ENCODE results near the gene SPRYD3.

SPRYD3 gene

GRCh38 chr12:53064613-53065436, 14.4 kb downstream of the SPRYD3 start:
- no peak overlapping the region for H3K27ac ChIP-seq (ENCODE audit: low read depth, low read length)
- H3K4me1 ChIP-seq (ENCODE audit: insufficient read depth, low read length), result peaks cover 38% of the 10 kb centered on the region
- H3K9ac ChIP-seq (ENCODE audit: low read length), result no peak overlapping the region
- no peaks in the 10 kb centered on the region for H3K9me3 ChIP-seq (ENCODE audit: low read length)
- H3K27me3 ChIP-seq (ENCODE audit: control insufficient read depth in 1 of 2, insufficient read depth in 2 of 2, low read length in 2 of 2), result no peaks in the 10 kb centered on the region
- peaks cover 50% of the 10 kb centered on the region for H3K36me3 ChIP-seq (ENCODE audit: insufficient read depth, low read length)
- H3K4me3 ChIP-seq (ENCODE audit: low read depth in 1 of 2, low read length in 2 of 2), result no peak overlapping the region

GRCh38 chr12:53063708-53064612, 15.2 kb downstream of the SPRYD3 start:
- H3K9ac ChIP-seq (ENCODE audit: low read length), result no peak overlapping the region
- H3K27ac ChIP-seq (ENCODE audit: low read depth, low read length), result no peak overlapping the region
- H3K36me3 ChIP-seq (ENCODE audit: insufficient read depth, low read length), result peaks cover 44% of the 10 kb centered on the region
- H3K4me3 ChIP-seq (ENCODE audit: low read depth in 1 of 2, low read length in 2 of 2), result no peak overlapping the region
- no peaks in the 10 kb centered on the region for H3K27me3 ChIP-seq (ENCODE audit: control insufficient read depth in 1 of 2, insufficient read depth in 2 of 2, low read length in 2 of 2)
- H3K4me1 ChIP-seq (ENCODE audit: insufficient read depth, low read length), result peaks cover 38% of the 10 kb centered on the region
- H3K9me3 ChIP-seq (ENCODE audit: low read length), result no peaks in the 10 kb centered on the region

DNA sequence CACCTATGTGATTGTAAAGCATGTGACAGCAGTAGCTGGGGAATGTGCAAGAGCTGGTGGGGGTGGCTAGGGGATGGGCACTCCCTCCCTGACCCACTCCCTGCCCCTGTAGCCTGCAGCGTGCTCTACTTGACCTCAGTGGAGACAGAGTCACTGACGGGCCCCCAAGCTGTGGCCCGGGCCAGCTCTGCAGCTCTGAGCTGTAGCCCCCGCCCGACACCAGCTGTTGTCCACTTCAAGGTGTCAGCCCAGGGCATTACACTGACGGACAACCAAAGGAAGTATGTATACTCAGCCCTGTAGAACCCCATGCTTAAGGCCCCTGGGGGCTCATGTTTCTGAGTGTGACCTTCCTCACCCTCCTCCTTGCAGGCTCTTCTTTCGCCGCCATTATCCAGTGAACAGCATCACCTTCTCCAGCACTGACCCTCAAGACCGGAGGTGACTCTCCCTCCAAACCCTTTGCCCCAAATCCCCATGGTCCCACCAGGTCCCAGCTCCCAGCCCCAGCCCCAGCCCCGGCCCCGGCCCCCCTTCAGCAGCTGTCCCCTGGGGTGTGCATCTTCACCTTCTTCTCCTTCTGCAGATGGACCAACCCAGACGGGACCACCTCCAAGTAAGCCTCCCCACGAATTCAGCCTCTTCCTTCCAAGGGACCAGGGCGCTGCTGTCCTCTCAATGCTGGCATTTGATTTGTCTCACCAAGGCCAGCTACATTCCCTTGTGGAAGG, 16.0 kb downstream of the SPRYD3 start:
- H3K27ac ChIP-seq (ENCODE audit: low read depth, low read length), result no peak overlapping the region
- H3K36me3 ChIP-seq (ENCODE audit: insufficient read depth, low read length), result peaks cover 40% of the 10 kb centered on the region
- no peak overlapping the region for H3K4me3 ChIP-seq (ENCODE audit: low read depth in 1 of 2, low read length in 2 of 2)
- no peaks in the 10 kb centered on the region for H3K27me3 ChIP-seq (ENCODE audit: control insufficient read depth in 1 of 2, insufficient read depth in 2 of 2, low read length in 2 of 2)
- peaks cover 38% of the 10 kb centered on the region for H3K4me1 ChIP-seq (ENCODE audit: insufficient read depth, low read length)
- no peaks in the 10 kb centered on the region for H3K9me3 ChIP-seq (ENCODE audit: low read length)
- no peak overlapping the region for H3K9ac ChIP-seq (ENCODE audit: low read length)

GRCh38 chr12:53062011-53062961, 16.9 kb downstream of the SPRYD3 start:
- peaks cover 38% of the 10 kb centered on the region for H3K4me1 ChIP-seq (ENCODE audit: insufficient read depth, low read length)
- no peaks in the 10 kb centered on the region for H3K9me3 ChIP-seq (ENCODE audit: low read length)
- H3K4me3 ChIP-seq (ENCODE audit: low read depth in 1 of 2, low read length in 2 of 2), result no peak overlapping the region
- no peak overlapping the region for H3K27ac ChIP-seq (ENCODE audit: low read depth, low read length)
- no peaks in the 10 kb centered on the region for H3K27me3 ChIP-seq (ENCODE audit: control insufficient read depth in 1 of 2, insufficient read depth in 2 of 2, low read length in 2 of 2)
- peaks cover 40% of the 10 kb centered on the region for H3K36me3 ChIP-seq (ENCODE audit: insufficient read depth, low read length)
- no peak overlapping the region for H3K9ac ChIP-seq (ENCODE audit: low read length)

DNA sequence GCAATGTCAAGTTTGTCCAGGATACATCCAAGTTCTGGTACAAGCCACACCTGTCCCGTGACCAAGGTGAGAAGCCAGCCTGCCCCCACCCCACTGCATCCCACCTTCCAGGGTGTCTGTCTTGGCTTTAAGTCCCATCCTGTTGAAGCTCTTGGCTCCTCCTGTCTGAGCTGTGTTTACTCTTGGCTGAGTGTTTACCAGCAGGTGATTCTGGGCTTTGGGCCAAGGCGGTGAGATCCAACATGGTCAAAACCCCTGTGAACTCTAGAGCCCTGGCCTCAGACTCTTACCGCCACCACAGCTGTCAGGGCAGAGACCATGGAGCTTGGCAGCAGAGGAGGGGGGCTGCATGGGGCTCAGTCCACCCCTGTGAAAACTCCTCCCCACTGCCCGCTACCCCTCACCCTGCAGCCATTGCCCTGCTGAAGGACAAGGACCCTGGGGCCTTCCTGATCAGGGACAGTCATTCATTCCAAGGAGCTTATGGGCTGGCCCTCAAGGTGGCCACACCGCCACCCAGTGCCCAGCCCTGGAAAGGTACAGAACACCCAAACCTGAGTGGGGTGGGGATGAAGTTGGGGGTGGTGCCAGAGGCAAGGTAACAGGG, 17.7 kb downstream of the SPRYD3 start:
- H3K27me3 ChIP-seq (ENCODE audit: control insufficient read depth in 1 of 2, insufficient read depth in 2 of 2, low read length in 2 of 2), result no peaks in the 10 kb centered on the region
- H3K4me1 ChIP-seq (ENCODE audit: insufficient read depth, low read length), result peaks cover 37% of the 10 kb centered on the region
- H3K27ac ChIP-seq (ENCODE audit: low read depth, low read length), result no peak overlapping the region
- H3K9ac ChIP-seq (ENCODE audit: low read length), result no peak overlapping the region
- no peak overlapping the region for H3K4me3 ChIP-seq (ENCODE audit: low read depth in 1 of 2, low read length in 2 of 2)
- H3K36me3 ChIP-seq (ENCODE audit: insufficient read depth, low read length), result peaks cover 40% of the 10 kb centered on the region
- no peaks in the 10 kb centered on the region for H3K9me3 ChIP-seq (ENCODE audit: low read length)

GRCh38 chr12:53060721-53061276, 18.4 kb downstream of the SPRYD3 start:
- Histone ChIP-seq H3K4me3 (ENCODE audit: low read depth in 1 of 2, low read length in 2 of 2) (no peak overlapping the region), H3K9ac (ENCODE audit: low read length) (no peak overlapping the region), H3K9me3 (ENCODE audit: low read length) (no peaks in the 10 kb centered on the region), H3K27ac (ENCODE audit: low read depth, low read length) (peak overlapping the region; percentile 21), H3K4me1 (ENCODE audit: insufficient read depth, low read length) (peaks cover 33% of the 10 kb centered on the region), H3K27me3 (ENCODE audit: control insufficient read depth in 1 of 2, insufficient read depth in 2 of 2, low read length in 2 of 2) (no peaks in the 10 kb centered on the region), H3K36me3 (ENCODE audit: insufficient read depth, low read length) (peaks cover 38% of the 10 kb centered on the region)

DNA sequence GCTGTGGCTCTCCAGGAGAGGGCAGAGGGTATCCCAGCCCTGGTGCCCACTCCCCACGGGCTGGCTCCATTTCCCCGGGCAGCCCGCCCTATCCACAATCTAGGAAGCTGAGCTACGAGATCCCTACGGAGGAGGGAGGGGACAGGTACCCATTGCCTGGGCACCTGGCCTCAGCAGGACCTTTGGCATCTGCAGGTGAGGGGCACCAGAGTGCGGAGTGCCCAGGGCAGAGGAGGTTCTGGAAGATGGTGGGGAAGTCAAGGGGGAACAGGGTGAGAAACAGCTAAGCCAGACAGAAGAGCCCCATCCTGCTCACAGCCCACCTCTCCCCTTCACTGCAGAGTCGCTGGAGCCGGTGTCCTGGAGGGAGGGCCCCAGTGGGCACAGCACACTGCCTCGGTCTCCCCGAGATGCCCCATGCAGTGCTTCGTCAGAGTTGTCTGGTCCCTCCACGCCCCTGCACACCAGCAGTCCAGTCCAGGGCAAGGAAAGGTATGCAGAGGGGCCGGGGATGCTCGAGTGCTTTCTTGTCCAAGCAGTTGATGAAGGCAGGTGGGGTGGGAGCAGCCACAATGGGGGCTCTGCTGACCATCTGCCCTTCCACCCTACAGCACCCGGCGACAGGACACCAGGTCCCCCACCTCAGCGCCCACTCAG, 19.0 kb downstream of the SPRYD3 start:
- H3K9me3 ChIP-seq (ENCODE audit: low read length), result no peaks in the 10 kb centered on the region
- H3K36me3 ChIP-seq (ENCODE audit: insufficient read depth, low read length), result peaks cover 32% of the 10 kb centered on the region
- H3K9ac ChIP-seq (ENCODE audit: low read length), result no peak overlapping the region
- H3K4me1 ChIP-seq (ENCODE audit: insufficient read depth, low read length), result peaks cover 34% of the 10 kb centered on the region
- H3K4me3 ChIP-seq (ENCODE audit: low read depth in 1 of 2, low read length in 2 of 2), result no peak overlapping the region
- no peak overlapping the region for H3K27ac ChIP-seq (ENCODE audit: low read depth, low read length)
- H3K27me3 ChIP-seq (ENCODE audit: control insufficient read depth in 1 of 2, insufficient read depth in 2 of 2, low read length in 2 of 2), result no peaks in the 10 kb centered on the region

GRCh38 chr12:53059434-53060063, 19.6 kb downstream of the SPRYD3 start:
- H3K9ac ChIP-seq (ENCODE audit: low read length), result no peak overlapping the region
- no peaks in the 10 kb centered on the region for H3K9me3 ChIP-seq (ENCODE audit: low read length)
- H3K27ac ChIP-seq (ENCODE audit: low read depth, low read length), result no peak overlapping the region
- no peaks in the 10 kb centered on the region for H3K27me3 ChIP-seq (ENCODE audit: control insufficient read depth in 1 of 2, insufficient read depth in 2 of 2, low read length in 2 of 2)
- H3K4me3 ChIP-seq (ENCODE audit: low read depth in 1 of 2, low read length in 2 of 2), result no peak overlapping the region
- peaks cover 26% of the 10 kb centered on the region for H3K36me3 ChIP-seq (ENCODE audit: insufficient read depth, low read length)
- H3K4me1 ChIP-seq (ENCODE audit: insufficient read depth, low read length), result peaks cover 39% of the 10 kb centered on the region

DNA sequence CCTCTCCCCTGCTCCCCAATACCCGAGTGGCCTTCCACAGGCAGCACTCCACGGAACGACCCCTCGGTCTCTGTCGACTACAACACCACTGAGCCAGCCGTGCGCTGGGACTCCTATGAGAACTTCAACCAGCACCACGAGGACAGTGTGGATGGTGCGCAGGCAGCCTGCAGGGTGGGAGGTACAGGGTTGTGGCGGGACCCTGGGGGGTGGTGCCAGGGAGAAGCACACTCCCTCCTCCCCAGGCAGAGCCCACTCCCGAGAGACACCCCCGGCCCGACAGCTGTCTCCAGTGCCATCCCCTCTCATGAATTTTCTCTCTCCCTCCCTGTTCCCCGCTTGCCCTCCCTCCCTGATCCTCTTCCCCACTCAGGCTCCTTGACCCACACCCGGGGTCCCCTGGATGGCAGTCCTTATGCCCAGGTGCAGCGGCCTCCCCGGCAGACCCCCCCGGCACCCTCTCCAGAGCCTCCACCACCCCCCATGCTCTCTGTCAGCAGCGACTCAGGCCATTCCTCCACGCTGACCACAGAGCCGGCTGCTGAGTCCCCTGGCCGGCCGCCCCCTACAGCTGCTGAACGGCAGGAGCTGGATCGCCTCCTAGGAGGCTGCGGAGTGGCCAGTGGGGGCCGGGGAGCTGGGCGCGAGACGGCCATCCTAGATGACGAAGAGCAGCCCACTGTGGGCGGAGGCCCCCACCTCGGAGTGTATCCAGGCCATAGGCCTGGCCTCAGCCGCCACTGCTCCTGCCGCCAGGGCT, 20.3 kb downstream of the SPRYD3 start:
- Histone ChIP-seq H3K9me3 (ENCODE audit: low read length) (no peaks in the 10 kb centered on the region), H3K4me1 (ENCODE audit: insufficient read depth, low read length) (peaks cover 39% of the 10 kb centered on the region), H3K36me3 (ENCODE audit: insufficient read depth, low read length) (peaks cover 22% of the 10 kb centered on the region), H3K9ac (ENCODE audit: low read length) (no peak overlapping the region), H3K27ac (ENCODE audit: low read depth, low read length) (no peak overlapping the region), H3K4me3 (ENCODE audit: low read depth in 1 of 2, low read length in 2 of 2) (no peak overlapping the region), H3K27me3 (ENCODE audit: control insufficient read depth in 1 of 2, insufficient read depth in 2 of 2, low read length in 2 of 2) (no peaks in the 10 kb centered on the region)

Data from muscle layer of colon (tissue), 2 donors.